Right ventricle myocardium inferior (tissue), 1 donor: ENCODE data around the gene CCDC40. TPM values are rescaled to one million over a fixed set of nuclear protein-coding genes. Genes with fewer than 3 reads are reported as not detected.

Source experiments
- ATAC-seq: fragments of 200-7000 bp; cut with Tn5 transposase; one replicate; pipeline ENCODE4 v1.9.1; 2020; ENCODE audit warnings: mild to moderate bottlenecking, moderate library complexity
- DNase-seq: peaks from one replicate; pipeline ENCODE4 v3.0.0; 2021; ENCODE audit errors: missing footprints
- intact Hi-C: fragments of 100-400 bp; cut with DNase I; formaldehyde crosslinking; loops from one replicate; pipeline ENCODE4 v1.11.0; 2022
- total RNA-seq: library from RNA; stranded (reverse); fragmentation: NEBNext Ultra II Directional; extraction: Animal tissue kit (Norgen Biotek cat#: 25700); gene quantifications from one replicate; pipeline ENCODE4 v1.2.1, GENCODE V29; 2021
- donor health status: DM: no; HTN: yes; CAD: no; lungs with severe emphysema.

The CCDC40 gene
- total RNA-seq, 1 donor from 2014 or later: 5.4 TPM

- DNase-seq (no peak), ATAC-seq (no peak)
- intact Hi-C loops: no loop called here
These were observed 23.4 kb upstream of the CCDC40 start for GRCh38 chr17:80012765-80013741.

GRCh38 chr17:80017226-80018010 is 19.0 kb upstream of the CCDC40 start:
- intact Hi-C loops: no loop called here
- DNase-seq: no peak
- no peak for ATAC-seq

GRCh38 chr17:80018917-80019651 is 17.4 kb upstream of the CCDC40 start:
- intact Hi-C loops: no loop called here
- no peak for ATAC-seq

GRCh38 chr17:80021600-80021999 is 14.8 kb upstream of the CCDC40 start:
- no peak for DNase-seq
- ATAC-seq: no peak
- intact Hi-C loops: no loop called here

More at GRCh38 chr17:80018917-80019651, 17.4 kb upstream of the CCDC40 start:
- no peak for DNase-seq

- intact Hi-C loops: no loop called here
- ATAC-seq: peak; percentile 37
- no peak for DNase-seq
These were observed 12.8 kb upstream of the CCDC40 start for GRCh38 chr17:80023481-80024205.

- DNase-seq: no peak
- intact Hi-C loops: no loop called here
- peak; percentile 7 for ATAC-seq
These were observed 12.1 kb upstream of the CCDC40 start for GRCh38 chr17:80024206-80024972.

- intact Hi-C loops: no loop called here
- ATAC-seq (no peak), DNase-seq (no peak)
These were observed 11.3 kb upstream of the CCDC40 start for GRCh38 chr17:80025140-80025539.

GRCh38 chr17:80025796-80026195 is 10.6 kb upstream of the CCDC40 start:
- DNase-seq (no peak), ATAC-seq (no peak)
- intact Hi-C loops: no loop called here

- no peak for ATAC-seq
- DNase-seq: no peak
- intact Hi-C loops: no loop called here
These were observed 9.9 kb upstream of the CCDC40 start for GRCh38 chr17:80026359-80027042.

GRCh38 chr17:80027043-80027435 is 9.4 kb upstream of the CCDC40 start:
- intact Hi-C loops: no loop called here
- DNase-seq (no peak), ATAC-seq (no peak)

GRCh38 chr17:80028030-80028429 is 8.4 kb upstream of the CCDC40 start:
- ATAC-seq (no peak), DNase-seq (no peak)
- intact Hi-C loops: no loop called here

GRCh38 chr17:80029258-80029974 is 7.0 kb upstream of the CCDC40 start:
- intact Hi-C loops: no loop called here
- ATAC-seq (peak; percentile 88), DNase-seq (peak; percentile 92)

GRCh38 chr17:80030730-80031410 is 5.6 kb upstream of the CCDC40 start:
- intact Hi-C loops: no loop called here
- no peak for ATAC-seq

GRCh38 chr17:80031691-80032430 is 4.6 kb upstream of the CCDC40 start:
- ATAC-seq (no peak), DNase-seq (no peak)
- intact Hi-C loops: no loop called here

More at GRCh38 chr17:80030730-80031410, 5.6 kb upstream of the CCDC40 start:
- DNase-seq: no peak

GRCh38 chr17:80032614-80033171 is 3.7 kb upstream of the CCDC40 start:
- ATAC-seq (no peak), DNase-seq (no peak)
- intact Hi-C loops: no loop called here
